AG10803 (cell line): ENCODE results near the gene NID1.

Source experiments
- DNase-seq: peaks from one replicate; pipeline ENCODE4 v3.0.0; 2010; ENCODE audit warnings: low read depth
- H3K4me3 ChIP-seq: 2 replicates; pipeline ENCODE4 v1.5.1; 2011; ENCODE audit warnings: mild to moderate bottlenecking, low read length, control low read depth
- TF ChIP-seq, protein P1 (sequence below): conservative IDR thresholded peaks from 2 replicates; pipeline ENCODE4 v1.5.1; 2011; ENCODE audit warnings: mild to moderate bottlenecking, low read length, control low read depth, inconsistent platforms

NID1 gene

DNA sequence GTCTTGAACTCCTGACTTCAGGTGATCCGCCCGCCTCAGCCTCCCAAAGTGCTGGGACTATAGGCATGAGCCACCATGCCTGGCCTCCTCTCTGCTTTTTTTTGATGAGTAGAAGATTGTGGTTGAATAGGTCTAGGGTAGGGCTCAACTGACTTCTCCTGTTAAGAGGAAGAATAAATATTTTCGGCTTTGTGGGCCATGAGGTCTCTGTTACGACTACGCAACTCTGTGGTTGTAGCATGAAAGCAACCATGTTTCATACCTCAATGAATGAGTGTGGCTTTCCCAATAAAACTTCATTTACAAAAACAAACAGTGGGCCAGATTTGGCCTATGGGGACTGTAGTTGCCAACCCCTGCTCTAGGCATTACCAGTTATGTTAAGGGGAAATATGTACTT, 67.8 kb downstream of the NID1 start:
- no peak overlapping the region for H3K4me3 ChIP-seq
- no peak for DNase-seq
- TF ChIP-seq, protein P1, sequence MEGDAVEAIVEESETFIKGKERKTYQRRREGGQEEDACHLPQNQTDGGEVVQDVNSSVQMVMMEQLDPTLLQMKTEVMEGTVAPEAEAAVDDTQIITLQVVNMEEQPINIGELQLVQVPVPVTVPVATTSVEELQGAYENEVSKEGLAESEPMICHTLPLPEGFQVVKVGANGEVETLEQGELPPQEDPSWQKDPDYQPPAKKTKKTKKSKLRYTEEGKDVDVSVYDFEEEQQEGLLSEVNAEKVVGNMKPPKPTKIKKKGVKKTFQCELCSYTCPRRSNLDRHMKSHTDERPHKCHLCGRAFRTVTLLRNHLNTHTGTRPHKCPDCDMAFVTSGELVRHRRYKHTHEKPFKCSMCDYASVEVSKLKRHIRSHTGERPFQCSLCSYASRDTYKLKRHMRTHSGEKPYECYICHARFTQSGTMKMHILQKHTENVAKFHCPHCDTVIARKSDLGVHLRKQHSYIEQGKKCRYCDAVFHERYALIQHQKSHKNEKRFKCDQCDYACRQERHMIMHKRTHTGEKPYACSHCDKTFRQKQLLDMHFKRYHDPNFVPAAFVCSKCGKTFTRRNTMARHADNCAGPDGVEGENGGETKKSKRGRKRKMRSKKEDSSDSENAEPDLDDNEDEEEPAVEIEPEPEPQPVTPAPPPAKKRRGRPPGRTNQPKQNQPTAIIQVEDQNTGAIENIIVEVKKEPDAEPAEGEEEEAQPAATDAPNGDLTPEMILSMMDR, result no peak

GRCh38 chr1:235996048-235996785, 68.7 kb downstream of the NID1 start:
- H3K4me3 ChIP-seq, result no peak overlapping the region
- TF ChIP-seq, protein P1, result no peak
- DNase-seq, result no peak

- no peak for DNase-seq
- H3K4me3 ChIP-seq, result no peak overlapping the region
- TF ChIP-seq, protein P1, result no peak
Measured at GRCh38 chr1:235995511-235995910, 69.4 kb downstream of the NID1 start.

DNA sequence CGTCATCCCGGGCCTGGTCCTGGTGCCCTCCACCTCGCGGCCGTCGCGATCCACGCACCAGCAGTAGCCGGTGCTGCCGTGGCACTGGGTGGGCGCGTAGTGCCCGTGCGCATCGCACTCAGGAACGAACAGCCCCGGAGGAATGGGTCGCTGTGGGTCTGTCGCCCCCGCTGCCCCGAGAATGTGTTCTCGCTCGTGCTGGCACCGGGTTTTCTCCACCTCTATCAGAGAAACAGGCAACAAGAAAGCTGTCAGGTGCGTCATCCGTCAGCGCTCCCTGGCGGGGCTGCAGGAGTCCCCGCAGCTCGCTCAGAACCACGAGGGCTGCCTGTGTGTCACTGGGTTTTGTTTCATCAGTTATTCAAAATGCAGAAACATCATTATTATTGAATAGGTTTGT, 71.2 kb downstream of the NID1 start:
- no peak overlapping the region for H3K4me3 ChIP-seq
- TF ChIP-seq, protein P1, result no peak
- DNase-seq, result no peak

GRCh38 chr1:235992868-235993267, 72.0 kb downstream of the NID1 start:
- no peak overlapping the region for H3K4me3 ChIP-seq
- no peak for DNase-seq
- TF ChIP-seq, protein P1, result no peak

DNA sequence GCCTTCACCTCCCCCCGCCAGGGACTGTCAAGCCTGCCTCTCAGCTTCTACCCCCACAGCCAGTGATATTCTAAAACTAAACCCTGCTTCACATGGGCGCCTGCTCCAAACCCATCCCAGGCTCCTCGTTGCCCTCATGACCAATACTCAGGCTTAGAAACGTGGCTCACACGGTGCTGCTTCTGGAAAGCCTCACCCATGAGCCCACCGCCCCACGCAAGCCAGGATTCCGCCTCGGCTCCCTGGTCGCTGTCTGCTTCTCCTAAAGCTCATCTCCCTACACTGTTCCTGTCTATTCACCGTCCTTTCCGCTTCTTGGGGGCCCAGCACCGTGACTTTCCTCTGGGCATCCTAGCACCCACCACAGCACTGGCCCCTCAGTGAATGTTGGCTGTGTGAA, 72.5 kb downstream of the NID1 start:
- H3K4me3 ChIP-seq, result no peak overlapping the region
- DNase-seq, result no peak
- TF ChIP-seq, protein P1, result no peak

DNA sequence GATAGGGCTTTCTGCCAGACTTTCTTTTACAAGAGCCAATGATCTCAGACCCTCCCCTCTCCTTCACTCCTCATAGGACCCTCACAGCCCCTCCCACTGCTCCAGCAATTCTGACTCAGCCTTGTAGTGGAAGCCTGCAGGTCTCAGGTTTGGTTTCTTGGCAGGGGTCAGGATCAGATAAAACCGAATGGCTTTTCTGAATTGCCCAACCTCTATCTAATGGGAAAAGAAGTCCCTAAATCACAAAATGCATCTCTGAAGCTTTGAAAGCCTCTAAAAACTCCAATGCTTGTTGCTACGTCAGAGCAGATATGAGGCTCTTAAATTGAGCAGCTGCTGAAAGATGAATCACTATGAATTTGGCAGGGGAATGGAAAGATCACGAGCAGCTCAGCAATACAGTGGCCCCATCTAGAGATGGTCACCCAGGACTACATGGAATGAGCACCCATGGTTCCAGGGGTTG, 74.5 kb downstream of the NID1 start:
- H3K4me3 ChIP-seq, result no peak overlapping the region
- DNase-seq, result peak; percentile 75
- TF ChIP-seq, protein P1, result no peak; the same call in 1 of the 2 replicates
